ENCODE data around the gene FRMD8.

GRCh38 chr11:65429068-65429681 is 42.7 kb downstream of the FRMD8 start:
- TF ChIP-seq CTCF (IDR thresholded peaks at IDR 0.05) (no peak), POLR2A (IDR thresholded peaks at IDR 0.05) (peak; percentile 24)
